GM23248 (cell line): ENCODE measurements around the gene TNFRSF21. TPM values are rescaled to one million over a fixed set of nuclear protein-coding genes. Genes with fewer than 3 reads are reported as not detected.

Source experiments
- DNase-seq: peaks from one replicate; pipeline ENCODE4 v3.0.0-alpha.2; 2015
- H2AFZ ChIP-seq: fragments of 200-600 bp; sonication (generic); 2 replicates; pipeline ENCODE4 v1.6.1; 2016; ENCODE audit warnings: antibody characterized with exemption
- H3F3A ChIP-seq: fragments of 200-600 bp; sonication (generic); 2 replicates; pipeline ENCODE4 v1.6.1; 2016; ENCODE audit warnings: mild to moderate bottlenecking, antibody characterized with exemption, mixed run types; ENCODE audit not compliant: insufficient read depth
- H3K27ac ChIP-seq: fragments of 200-600 bp; sonication (generic); 2 replicates; pipeline ENCODE4 v1.5.1; 2016; ENCODE audit warnings: mild to moderate bottlenecking
- H3K27me3 ChIP-seq: fragments of 200-600 bp; sonication (generic); replicated peaks from 2 replicates; pipeline ENCODE4 v1.6.1; 2016; ENCODE audit warnings: mild to moderate bottlenecking; ENCODE audit not compliant: insufficient read depth
- H3K36me3 ChIP-seq: fragments of 200-600 bp; sonication (generic); 2 replicates; pipeline ENCODE4 v1.6.1; 2016; ENCODE audit warnings: low read depth, mild to moderate bottlenecking
- H3K4me1 ChIP-seq: fragments of 200-600 bp; sonication (generic); 2 replicates; pipeline ENCODE4 v1.6.1; 2016; ENCODE audit warnings: mild to moderate bottlenecking; ENCODE audit not compliant: insufficient read depth
- H3K4me2 ChIP-seq: fragments of 200-600 bp; sonication (generic); one replicate; pipeline ENCODE4 v1.6.1; 2016; ENCODE audit warnings: mild to moderate bottlenecking; ENCODE audit not compliant: unreplicated experiment
- H3K4me3 ChIP-seq: fragments of 200-600 bp; sonication (generic); 2 replicates; pipeline ENCODE4 v1.5.1; 2016; ENCODE audit warnings: mild to moderate bottlenecking
- H3K79me2 ChIP-seq: fragments of 200-600 bp; sonication (generic); 2 replicates; pipeline ENCODE4 v1.6.1; 2016; ENCODE audit warnings: mild to moderate bottlenecking; ENCODE audit not compliant: insufficient read depth
- H3K9ac ChIP-seq: fragments of 200-600 bp; sonication (generic); 2 replicates; pipeline ENCODE4 v1.6.1; 2016; ENCODE audit warnings: mild to moderate bottlenecking
- H3K9me2 ChIP-seq: fragments of 200-600 bp; sonication (generic); 2 replicates; pipeline ENCODE4 v1.6.1; 2016; ENCODE audit warnings: mixed run types, mild to moderate bottlenecking, moderate library complexity; ENCODE audit not compliant: insufficient read depth
- H3K9me3 ChIP-seq: fragments of 200-600 bp; sonication (generic); one replicate; pipeline ENCODE4 v1.6.1; 2017; ENCODE audit warnings: low read depth
- H4K20me1 ChIP-seq: fragments of 200-600 bp; sonication (generic); 2 replicates; pipeline ENCODE4 v1.6.0; 2016; ENCODE audit not compliant: insufficient read depth
- EZH2 ChIP-seq: fragments of 200-600 bp; sonication (generic); IDR thresholded peaks from 2 replicates; pipeline ENCODE4 v1.6.1; 2018; ENCODE audit warnings: antibody characterized with exemption, mild to moderate bottlenecking; ENCODE audit not compliant: insufficient read depth, poor library complexity, severe bottlenecking
- EZH2phosphoT487 ChIP-seq: fragments of 200-600 bp; sonication (generic); IDR thresholded peaks from 2 replicates; pipeline ENCODE4 v1.6.1; 2018; ENCODE audit warnings: antibody characterized with exemption, moderate library complexity, mild to moderate bottlenecking, low read depth; ENCODE audit not compliant: insufficient read depth
- WGBS, 2 experiments: methylation state at CpG; one replicate each; pipeline ENCODE4 v1.1.6; 2015 to 2017; ENCODE audit warnings: low lambda C conversion rate in 2 of 2, low coverage in 1 of 2; ENCODE audit errors: missing lambda C conversion rate in 2 of 2; 5-methylcytosine and 5-hydroxymethylcytosine counted together
- in situ Hi-C: fragments of 300-500 bp; cut with MboI; formaldehyde crosslinking; loops from 2 replicates; pipeline ENCODE4 v1.15.0; 2020
- polyA plus RNA-seq: library from polyadenylated mRNA; unstranded; fragments of >200 nt; fragmentation: Nextera tagmentation; extraction: Ambion mirVana; gene quantifications from 2 replicates; pipeline ENCODE4 v1.2.1, GENCODE V29; 2016
- total RNA-seq: library from RNA; depleted of rRNA; stranded (reverse); fragments of >200 nt; shearing (Covaris generic); gene quantifications from 2 replicates; pipeline ENCODE4 v1.2.3, GENCODE V29; 2014

The TNFRSF21 gene
- total and polyA plus RNA-seq, 2 experiments from 2014 or later: 3.9 to 8.4 TPM

DNA sequence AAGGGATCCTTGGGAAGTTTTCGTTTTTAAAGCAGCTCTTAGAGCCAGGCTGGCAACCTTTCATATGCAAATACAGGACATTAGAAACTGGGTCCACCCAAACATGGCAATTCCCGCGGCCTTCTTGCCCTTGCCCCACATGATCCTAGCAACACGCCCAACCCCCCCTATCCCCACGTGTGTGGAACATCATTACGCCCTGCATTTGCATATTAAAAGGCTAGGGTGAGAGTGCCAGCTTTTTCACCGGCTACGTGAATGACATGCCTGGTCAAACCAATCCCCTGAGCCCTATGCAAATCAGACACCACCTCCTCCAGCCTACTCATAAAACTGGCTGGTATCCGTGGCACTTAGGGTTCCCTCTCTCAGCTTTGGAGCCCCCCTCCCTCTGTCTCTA, 88.1 kb downstream of the TNFRSF21 start:
- Histone ChIP-seq H3F3A (no peaks in the 10 kb centered on the region), H3K9me2 (no peaks in the 10 kb centered on the region), H4K20me1 (no peaks in the 10 kb centered on the region), H3K4me1 (no peaks in the 10 kb centered on the region), H3K27me3 (no peaks in the 10 kb centered on the region), H3K9me3 (no peaks in the 10 kb centered on the region), H3K27ac (no peak overlapping the region), H3K4me3 (no peak overlapping the region), H2AFZ (no peak overlapping the region), H3K4me2 (no peak overlapping the region), H3K79me2 (no peaks in the 10 kb centered on the region), H3K9ac (no peak overlapping the region), H3K36me3 (no peaks in the 10 kb centered on the region)
- WGBS, 2 experiments: 21 to 31% methylated on average over 9 of the region's 9 CpGs
- TF ChIP-seq EZH2 (no peak), EZH2phosphoT487 (no peak)
- DNase-seq: no peak
- in situ Hi-C loops: no loop called here

- Histone ChIP-seq H3K36me3 (no peaks in the 10 kb centered on the region), H3K4me3 (no peak overlapping the region), H3K9me3 (no peaks in the 10 kb centered on the region), H3K9ac (no peak overlapping the region), H3K9me2 (no peaks in the 10 kb centered on the region), H3K79me2 (no peaks in the 10 kb centered on the region), H3K27ac (no peak overlapping the region), H3K27me3 (no peaks in the 10 kb centered on the region), H4K20me1 (no peaks in the 10 kb centered on the region), H3K4me2 (no peak overlapping the region), H2AFZ (no peak overlapping the region), H3K4me1 (no peaks in the 10 kb centered on the region), H3F3A (no peaks in the 10 kb centered on the region)
- TF ChIP-seq EZH2 (no peak), EZH2phosphoT487 (no peak)
- in situ Hi-C loops: no loop called here
- peak; percentile 45 for DNase-seq
- 8 to 14% methylated on average over 5 to 6 of the region's 6 CpGs for WGBS, 2 experiments
Observed at GRCh38 chr6:47209632-47210031, 100.1 kb downstream of the TNFRSF21 start.

- no peaks in the 10 kb centered on the region for H3K9me2 ChIP-seq
- H3K79me2 ChIP-seq: no peaks in the 10 kb centered on the region
- H3K27me3 ChIP-seq: no peaks in the 10 kb centered on the region
- H3K4me2 ChIP-seq: no peak overlapping the region
- H3K4me3 ChIP-seq: no peak overlapping the region
- H3K9me3 ChIP-seq: no peaks in the 10 kb centered on the region
- H3K27ac ChIP-seq: no peak overlapping the region
- in situ Hi-C loops: no loop called here
- no peak for TF ChIP-seq EZH2
- no peak for TF ChIP-seq EZH2phosphoT487
- H3K4me1 ChIP-seq: no peaks in the 10 kb centered on the region
- no peaks in the 10 kb centered on the region for H3K36me3 ChIP-seq
- no peak for DNase-seq
- H3K9ac ChIP-seq: no peak overlapping the region
- H2AFZ ChIP-seq: no peak overlapping the region
- no peaks in the 10 kb centered on the region for H3F3A ChIP-seq
- H4K20me1 ChIP-seq: no peaks in the 10 kb centered on the region
- WGBS, 2 experiments: 9 to 10% methylated on average over 2 of the region's 2 CpGs
Observed at GRCh38 chr6:47207261-47207660, 102.4 kb downstream of the TNFRSF21 start.

DNA sequence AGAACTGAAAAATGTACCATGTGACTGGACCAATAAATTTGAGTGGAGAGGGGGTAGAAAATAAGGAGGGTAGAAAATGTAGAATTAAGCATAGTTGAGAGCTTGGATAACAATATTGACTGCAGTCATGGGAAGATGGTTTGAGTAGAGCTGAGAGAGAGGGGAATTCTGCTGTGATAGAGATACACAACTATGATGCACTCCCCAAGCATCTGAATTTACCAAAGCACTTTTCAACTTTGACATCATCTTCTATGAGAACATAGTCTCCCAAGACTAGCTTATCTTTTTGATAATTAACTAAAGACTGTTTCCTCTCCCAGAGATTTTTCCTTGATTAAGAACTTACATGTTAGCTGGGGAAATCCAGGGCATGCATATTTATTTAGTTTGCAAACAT, 103.1 kb downstream of the TNFRSF21 start:
- no peak overlapping the region for H3K27ac ChIP-seq
- no peaks in the 10 kb centered on the region for H3F3A ChIP-seq
- H2AFZ ChIP-seq: no peak overlapping the region
- H3K9me2 ChIP-seq: no peaks in the 10 kb centered on the region
- DNase-seq: no peak
- TF ChIP-seq EZH2 (no peak), EZH2phosphoT487 (no peak)
- H3K9ac ChIP-seq: no peak overlapping the region
- in situ Hi-C loops: no loop called here
- no peaks in the 10 kb centered on the region for H3K36me3 ChIP-seq
- no peaks in the 10 kb centered on the region for H3K4me1 ChIP-seq
- H3K4me3 ChIP-seq: no peak overlapping the region
- no peak overlapping the region for H3K4me2 ChIP-seq
- H3K9me3 ChIP-seq: no peaks in the 10 kb centered on the region
- no peaks in the 10 kb centered on the region for H4K20me1 ChIP-seq
- H3K27me3 ChIP-seq: no peaks in the 10 kb centered on the region
- no peaks in the 10 kb centered on the region for H3K79me2 ChIP-seq

DNA sequence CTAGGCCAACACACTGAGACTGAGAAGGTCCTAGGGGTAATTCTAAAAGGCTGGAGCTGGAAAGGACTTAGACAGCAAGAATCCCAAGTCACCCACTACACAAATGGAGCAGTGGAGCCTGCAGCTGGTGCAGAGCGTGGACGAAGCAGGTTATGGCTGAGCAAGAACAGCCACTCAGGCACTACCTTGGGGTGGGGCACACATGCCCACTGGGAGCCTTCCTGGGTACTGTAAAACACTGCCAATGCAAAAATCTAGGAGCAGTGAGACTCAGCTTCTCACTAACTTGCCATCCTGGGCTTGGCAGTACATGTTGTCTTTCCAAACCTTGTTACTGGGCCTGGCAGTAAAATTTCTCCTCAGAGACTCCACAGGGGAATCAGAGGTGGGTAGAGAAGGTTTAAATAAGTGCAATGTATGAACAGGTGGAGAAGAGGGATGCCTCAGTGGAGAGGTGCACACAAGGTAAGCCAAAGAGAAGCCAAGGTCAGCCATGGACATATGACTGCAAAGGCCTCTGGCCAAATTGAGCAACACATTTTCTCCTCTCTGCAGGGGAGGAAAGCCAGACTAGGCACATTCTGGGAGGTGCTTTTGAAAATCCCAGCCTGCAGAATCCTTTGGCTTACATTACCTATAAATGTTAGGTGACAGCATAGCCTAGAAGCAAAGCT, 105.6 kb downstream of the TNFRSF21 start:
- no peaks in the 10 kb centered on the region for H3K9me3 ChIP-seq
- no peak for DNase-seq
- no peak overlapping the region for H2AFZ ChIP-seq
- 19 to 27% methylated on average over 2 of the region's 2 CpGs for WGBS, 2 experiments
- H3K27me3 ChIP-seq: no peaks in the 10 kb centered on the region
- H3K79me2 ChIP-seq: no peaks in the 10 kb centered on the region
- no peaks in the 10 kb centered on the region for H3K36me3 ChIP-seq
- H3K4me3 ChIP-seq: no peak overlapping the region
- H3K4me2 ChIP-seq: no peak overlapping the region
- no peak overlapping the region for H3K27ac ChIP-seq
- no peaks in the 10 kb centered on the region for H4K20me1 ChIP-seq
- H3K4me1 ChIP-seq: no peaks in the 10 kb centered on the region
- H3F3A ChIP-seq: no peaks in the 10 kb centered on the region
- TF ChIP-seq EZH2phosphoT487 (no peak), EZH2 (no peak)
- H3K9ac ChIP-seq: no peak overlapping the region
- no peaks in the 10 kb centered on the region for H3K9me2 ChIP-seq
- in situ Hi-C loops: no loop called here
